Liver (tissue), 3 donors: ENCODE measurements around the gene ARHGAP40.

Source experiments
- ATF3 ChIP-seq: IDR thresholded peaks from 2 replicates; pipeline ENCODE4 v1.6.1; 2016; ENCODE audit warnings: antibody characterized with exemption
- CTCF ChIP-seq: fragments of 150-350 bp; IDR thresholded peaks from 2 replicates; pipeline ENCODE4 v1.5.1; 2017; ENCODE audit warnings: improper control_type of control experiment, low read depth, low read length; ENCODE audit not compliant: missing input control
- FOXA1 ChIP-seq: IDR thresholded peaks from 2 replicates; pipeline ENCODE4 v1.6.1; 2016; ENCODE audit warnings: antibody characterized with exemption
- JUND ChIP-seq, 2 donors: IDR thresholded peaks; 2 replicates each; pipeline ENCODE4 v1.6.1; 2016; ENCODE audit warnings: antibody characterized with exemption in 2 of 2
- MAX ChIP-seq: IDR thresholded peaks from 2 replicates; pipeline ENCODE4 v1.6.1; 2016; ENCODE audit warnings: antibody characterized with exemption
- RAD21 ChIP-seq, 2 donors: IDR thresholded peaks; 2 replicates each; pipeline ENCODE4 v1.6.1; 2016; ENCODE audit warnings: antibody characterized with exemption in 2 of 2, mild to moderate bottlenecking in 2 of 2
- REST ChIP-seq: IDR thresholded peaks from 2 replicates; pipeline ENCODE4 v1.6.1; 2016; ENCODE audit warnings: antibody characterized with exemption, mild to moderate bottlenecking
- RXRA ChIP-seq, 2 donors: IDR thresholded peaks; 2 replicates each; pipeline ENCODE4 v1.6.1; 2017 to 2018; ENCODE audit warnings: antibody characterized with exemption in 2 of 2, mild to moderate bottlenecking in 1 of 2
- ZBTB33 ChIP-seq: IDR thresholded peaks from 2 replicates; pipeline ENCODE4 v1.6.1; 2016; ENCODE audit warnings: antibody characterized with exemption
- donor health status: healthy.
- donor health status: healthy.

GRCh38 chr20:38602185-38602581, 574 bp downstream of the ARHGAP40 start:
- TF ChIP-seq CTCF (no peak), ATF3 (no peak), RAD21 (IDR thresholded peaks at IDR 0.05) (no peak), ZBTB33 (no peak), REST (no peak), FOXA1 (no peak), MAX (no peak), RXRA (IDR thresholded peaks at IDR 0.05) (no peak), JUND (IDR thresholded peaks at IDR 0.05) (no peak)
